Measurements from ENCODE around the gene NCS1. TPM values are rescaled to one million over a fixed set of nuclear protein-coding genes. Genes with fewer than 3 reads are reported as not detected.

NCS1 gene
- polyA plus RNA-seq, 3 donors: not detected

DNA sequence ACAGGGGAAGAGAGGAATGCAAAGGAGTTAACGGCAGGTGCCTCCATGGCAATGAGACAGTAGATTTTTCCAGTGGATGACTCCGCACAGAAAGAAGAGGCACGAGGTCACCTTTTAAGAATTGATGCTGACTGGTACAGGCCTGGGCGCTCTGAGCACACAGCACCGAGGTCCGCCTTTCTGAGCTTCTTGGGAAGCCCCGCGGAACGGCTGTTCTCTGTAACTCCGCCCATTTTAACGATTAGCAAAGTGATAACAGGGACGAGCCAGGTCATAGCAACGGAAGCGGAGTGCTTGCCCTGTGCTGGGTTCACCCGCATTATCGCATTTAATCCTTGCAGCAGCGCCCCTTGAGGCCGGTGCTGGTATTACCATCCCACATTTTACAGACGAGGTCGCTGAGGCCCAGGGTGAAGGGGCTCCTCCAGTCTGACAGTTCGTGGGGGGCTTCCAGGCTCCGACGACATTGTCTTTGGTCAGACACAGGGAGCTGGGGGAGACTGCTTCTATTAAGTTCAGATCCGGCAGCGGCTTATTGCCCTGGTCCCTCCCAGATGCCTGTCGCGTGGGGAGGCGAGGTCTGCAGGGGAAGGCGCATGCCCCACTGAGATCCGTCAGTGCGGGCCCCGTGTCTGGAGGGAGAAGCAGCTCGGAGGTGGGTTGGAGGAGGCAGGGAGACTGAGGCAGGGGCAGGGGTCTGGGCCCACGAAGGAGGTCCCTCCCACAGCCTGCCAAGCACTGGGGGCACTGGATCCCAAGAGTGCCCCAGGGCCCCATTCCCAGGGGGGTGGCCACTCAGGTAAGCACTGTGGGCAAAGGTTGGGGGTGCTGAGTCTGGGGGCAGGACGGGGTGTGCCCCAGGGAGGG is 71.0 kb downstream of the NCS1 start:
- H4K20me1 ChIP-seq (ENCODE audit: insufficient read depth, low read length): no peaks in the 10 kb centered on the region
- peak overlapping the region in 1 of 3 experiments; percentile 49 for H3K4me3 ChIP-seq (replicated peaks in 1 of 3; ENCODE audit: low read depth in 2 of 3, low read length in 3 of 3)
- peaks cover 4 to 10% (median 5%) of the 10 kb centered on the region in 3 donors for H3K27me3 Mint-ChIP-seq (ENCODE audit: low read depth in 3 of 3)
- no peaks in the 10 kb centered on the region for H3K27me3 ChIP-seq (ENCODE audit: control insufficient read depth in 2 of 2, insufficient read depth in 2 of 2, low read length in 2 of 2)
- H3K79me2 ChIP-seq (ENCODE audit: insufficient read depth, low read length): no peaks in the 10 kb centered on the region
- peak; percentile 39 to 55 (median 51) for DNase-seq
- H3K36me3 Mint-ChIP-seq: no peaks in the 10 kb centered on the region
- H3K27ac ChIP-seq (ENCODE audit: low read depth in 1 of 2, low read length in 2 of 2): no peak overlapping the region
- TF ChIP-seq, protein P1, sequence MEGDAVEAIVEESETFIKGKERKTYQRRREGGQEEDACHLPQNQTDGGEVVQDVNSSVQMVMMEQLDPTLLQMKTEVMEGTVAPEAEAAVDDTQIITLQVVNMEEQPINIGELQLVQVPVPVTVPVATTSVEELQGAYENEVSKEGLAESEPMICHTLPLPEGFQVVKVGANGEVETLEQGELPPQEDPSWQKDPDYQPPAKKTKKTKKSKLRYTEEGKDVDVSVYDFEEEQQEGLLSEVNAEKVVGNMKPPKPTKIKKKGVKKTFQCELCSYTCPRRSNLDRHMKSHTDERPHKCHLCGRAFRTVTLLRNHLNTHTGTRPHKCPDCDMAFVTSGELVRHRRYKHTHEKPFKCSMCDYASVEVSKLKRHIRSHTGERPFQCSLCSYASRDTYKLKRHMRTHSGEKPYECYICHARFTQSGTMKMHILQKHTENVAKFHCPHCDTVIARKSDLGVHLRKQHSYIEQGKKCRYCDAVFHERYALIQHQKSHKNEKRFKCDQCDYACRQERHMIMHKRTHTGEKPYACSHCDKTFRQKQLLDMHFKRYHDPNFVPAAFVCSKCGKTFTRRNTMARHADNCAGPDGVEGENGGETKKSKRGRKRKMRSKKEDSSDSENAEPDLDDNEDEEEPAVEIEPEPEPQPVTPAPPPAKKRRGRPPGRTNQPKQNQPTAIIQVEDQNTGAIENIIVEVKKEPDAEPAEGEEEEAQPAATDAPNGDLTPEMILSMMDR (IDR thresholded peaks at IDR 0.05): peak; percentile 96
- peak overlapping the region; percentile 72 for H2AFZ ChIP-seq (ENCODE audit: insufficient read depth, low read depth, low read length, poor library complexity, severe bottlenecking)
- peaks cover 14% of the 10 kb centered on the region for H3K4me1 Mint-ChIP-seq
- no peaks in the 10 kb centered on the region for H3K9me3 ChIP-seq (replicated peaks in 1 of 2; ENCODE audit: control insufficient read depth in 1 of 2, insufficient read depth in 1 of 2, low read length in 2 of 2)
- H3K9ac ChIP-seq (ENCODE audit: insufficient read depth, low read length, poor library complexity, severe bottlenecking): no peak overlapping the region
- intact Hi-C loops (cut with micrococcal nuclease): no loop called here
- peaks cover 0 to 2% (median 0%) of the 10 kb centered on the region in 7 donors for H3K9me3 Mint-ChIP-seq
- WGBS (ENCODE audit: insufficient coverage): 30% methylated on average over 33 of the region's 35 CpGs
- peaks cover 0 to 13% of the 10 kb centered on the region in 2 donors for H3K4me1 ChIP-seq (ENCODE audit: control insufficient read depth in 1 of 2, insufficient read depth in 2 of 2, low read length in 2 of 2)
- peak overlapping the region in 1 of 2 donors; percentile 65 for H3K4me3 Mint-ChIP-seq
- H3K36me3 ChIP-seq (replicated peaks in 1 of 2; ENCODE audit: control insufficient read depth in 1 of 2, insufficient read depth in 2 of 2, low read length in 2 of 2): no peaks in the 10 kb centered on the region
- H3K27ac Mint-ChIP-seq: peak overlapping the region in 2 of 7 donors; percentile 42 to 78
- H3K4me2 ChIP-seq (replicated peaks; ENCODE audit: extremely low read depth, low read length, poor library complexity, severe bottlenecking): peak overlapping the region; percentile 49

DNA sequence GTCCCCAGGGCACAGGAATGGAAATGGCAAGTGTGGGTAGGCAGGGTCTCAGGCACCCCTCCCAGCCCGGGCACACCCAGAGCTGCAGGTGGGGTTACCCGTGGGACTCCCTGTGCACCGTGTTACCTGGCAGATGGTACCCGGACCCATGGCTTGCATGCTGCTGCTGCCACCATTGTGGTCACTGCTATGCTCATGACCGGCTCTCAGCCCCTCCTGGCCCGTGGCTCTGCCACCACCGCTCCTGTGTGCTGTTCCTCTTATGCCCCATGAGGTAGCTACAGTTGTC is 71.6 kb downstream of the NCS1 start:
- H3K9ac ChIP-seq (ENCODE audit: insufficient read depth, low read length, poor library complexity, severe bottlenecking): no peak overlapping the region
- H3K79me2 ChIP-seq (ENCODE audit: insufficient read depth, low read length): no peaks in the 10 kb centered on the region
- no peaks in the 10 kb centered on the region for H3K9me3 ChIP-seq (replicated peaks in 1 of 2; ENCODE audit: control insufficient read depth in 1 of 2, insufficient read depth in 1 of 2, low read length in 2 of 2)
- no peak overlapping the region for H3K4me3 Mint-ChIP-seq
- H4K20me1 ChIP-seq (ENCODE audit: insufficient read depth, low read length): no peaks in the 10 kb centered on the region
- intact Hi-C loops (cut with micrococcal nuclease): no loop called here
- DNase-seq: no peak
- no peaks in the 10 kb centered on the region for H3K36me3 ChIP-seq (replicated peaks in 1 of 2; ENCODE audit: control insufficient read depth in 1 of 2, insufficient read depth in 2 of 2, low read length in 2 of 2)
- TF ChIP-seq, protein P1 (IDR thresholded peaks at IDR 0.05): no peak
- H3K27ac Mint-ChIP-seq: no peak overlapping the region
- H3K4me3 ChIP-seq (replicated peaks in 1 of 3; ENCODE audit: low read depth in 2 of 3, low read length in 3 of 3): no peak overlapping the region
- no peak overlapping the region for H3K4me2 ChIP-seq (replicated peaks; ENCODE audit: extremely low read depth, low read length, poor library complexity, severe bottlenecking)
- H3K27ac ChIP-seq (ENCODE audit: low read depth in 1 of 2, low read length in 2 of 2): no peak overlapping the region
- 85% methylated on average over 7 of the region's 7 CpGs for WGBS (ENCODE audit: insufficient coverage)
- no peak overlapping the region for H2AFZ ChIP-seq (ENCODE audit: insufficient read depth, low read depth, low read length, poor library complexity, severe bottlenecking)
- H3K9me3 Mint-ChIP-seq: peaks cover 0 to 2% (median 0%) of the 10 kb centered on the region in 7 donors
- no peaks in the 10 kb centered on the region for H3K36me3 Mint-ChIP-seq
- H3K27me3 ChIP-seq (ENCODE audit: control insufficient read depth in 2 of 2, insufficient read depth in 2 of 2, low read length in 2 of 2): no peaks in the 10 kb centered on the region
- H3K4me1 ChIP-seq (ENCODE audit: control insufficient read depth in 1 of 2, insufficient read depth in 2 of 2, low read length in 2 of 2): peaks cover 0 to 13% of the 10 kb centered on the region in 2 donors
- H3K4me1 Mint-ChIP-seq: peaks cover 13% of the 10 kb centered on the region
- peaks cover 5 to 8% (median 6%) of the 10 kb centered on the region in 3 donors for H3K27me3 Mint-ChIP-seq (ENCODE audit: low read depth in 3 of 3)
